HG02970 (cell line): ENCODE measurements around the gene THPO.

Source experiments
- ATAC-seq: cut with Tn5 transposase; IDR thresholded peaks from one replicate; pipeline ENCODE4 v1.9.1; 2021; ENCODE audit warnings: mild to moderate bottlenecking, moderate library complexity, moderate number of reproducible peaks; ENCODE audit not compliant: unreplicated experiment, low FRiP score

The THPO gene

DNA sequence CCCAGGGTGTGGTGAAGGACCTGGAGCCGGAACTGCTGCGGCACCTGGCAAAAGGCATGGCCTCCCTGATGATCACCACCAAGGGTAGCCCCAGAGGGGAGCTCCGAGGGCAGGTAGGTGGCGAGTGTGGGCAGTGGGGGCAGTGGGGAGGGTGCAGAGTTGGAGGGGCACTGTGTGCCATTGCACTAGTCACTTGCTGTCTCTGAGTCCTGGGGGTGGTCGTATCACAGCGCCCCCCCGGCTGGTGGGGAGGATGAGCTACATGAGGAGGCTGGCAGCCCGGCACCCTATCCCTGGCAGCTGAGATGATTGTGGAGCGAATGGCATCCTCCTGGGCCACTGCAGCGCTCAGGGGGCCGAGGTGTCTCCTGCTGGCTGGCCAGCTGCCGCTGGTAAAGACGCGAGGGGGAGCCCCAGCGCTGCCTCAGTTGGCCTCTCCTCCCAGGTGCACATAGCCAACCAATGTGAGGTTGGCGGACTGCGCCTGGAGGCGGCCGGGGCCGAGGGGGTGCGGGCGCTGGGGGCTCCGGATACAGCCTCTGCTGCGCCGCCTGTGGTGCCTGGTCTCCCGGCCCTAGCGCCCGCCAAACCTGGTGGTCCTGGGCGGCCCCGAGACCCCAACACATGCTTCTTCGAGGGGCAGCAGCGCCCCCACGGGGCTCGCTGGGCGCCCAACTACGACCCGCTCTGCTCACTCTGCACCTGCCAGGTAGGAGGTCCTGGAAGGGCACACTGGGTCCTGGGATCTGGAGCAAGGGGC lies 8.2 kb upstream of the THPO start:
- ATAC-seq = no peak

GRCh38 chr3:184384856-184385422 lies 6.9 kb upstream of the THPO start:
- no peak for ATAC-seq

DNA sequence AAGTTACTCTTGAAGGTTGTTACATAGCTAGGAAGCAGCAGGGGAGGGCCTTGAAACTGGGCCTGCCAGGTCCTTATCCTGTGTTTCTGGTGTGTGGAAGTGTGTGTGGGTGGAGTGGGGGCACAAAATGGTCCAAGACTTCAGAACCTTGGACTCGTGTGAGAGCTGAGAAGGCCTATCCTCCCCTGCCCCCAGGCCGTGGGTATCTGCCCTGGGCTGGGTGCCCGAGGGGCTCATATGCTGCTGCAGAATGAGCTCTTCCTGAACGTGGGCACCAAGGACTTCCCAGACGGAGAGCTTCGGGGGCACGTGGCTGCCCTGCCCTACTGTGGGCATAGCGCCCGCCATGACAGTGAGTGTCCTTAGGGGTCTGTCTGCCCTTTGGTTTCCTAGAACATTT lies 6.3 kb upstream of the THPO start:
- ATAC-seq = no peak

- ATAC-seq = no peak
Observed at GRCh38 chr3:184383033-184383740, 5.2 kb upstream of the THPO start.

DNA sequence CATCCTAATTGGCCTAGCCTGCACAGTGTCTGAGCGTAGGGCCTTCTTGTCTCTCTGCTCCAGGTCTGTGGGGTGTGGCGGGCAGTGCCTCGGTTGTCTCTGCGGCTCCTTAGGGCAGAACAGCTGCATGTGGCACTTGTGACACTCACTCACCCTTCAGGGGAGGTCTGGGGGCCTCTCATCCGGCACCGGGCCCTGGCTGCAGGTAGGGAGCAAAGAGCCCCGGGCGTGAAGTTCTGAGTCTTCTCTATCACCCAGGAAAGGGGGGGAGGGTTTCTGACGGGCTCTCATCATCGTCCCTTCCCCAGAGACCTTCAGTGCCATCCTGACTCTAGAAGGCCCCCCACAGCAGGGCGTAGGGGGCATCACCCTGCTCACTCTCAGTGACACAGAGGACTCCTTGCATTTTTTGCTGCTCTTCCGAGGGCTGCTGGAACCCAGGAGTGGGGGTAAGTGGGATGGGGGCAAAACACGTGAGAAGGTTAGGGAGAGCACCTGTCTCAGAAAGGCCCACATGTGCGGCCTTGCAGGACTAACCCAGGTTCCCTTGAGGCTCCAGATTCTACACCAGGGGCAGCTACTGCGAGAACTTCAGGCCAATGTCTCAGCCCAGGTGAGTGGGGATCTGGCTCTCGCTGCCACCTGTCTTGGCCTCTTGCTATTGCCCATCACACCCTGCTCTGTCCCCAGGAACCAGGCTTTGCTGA lies 4.5 kb upstream of the THPO start:
- ATAC-seq = no peak

GRCh38 chr3:184381261-184382224 lies 3.5 kb upstream of the THPO start:
- no peak for ATAC-seq

- no peak for ATAC-seq
Observed at GRCh38 chr3:184380627-184381260, 2.7 kb upstream of the THPO start.

GRCh38 chr3:184380185-184380626 lies 2.2 kb upstream of the THPO start:
- no peak for ATAC-seq

DNA sequence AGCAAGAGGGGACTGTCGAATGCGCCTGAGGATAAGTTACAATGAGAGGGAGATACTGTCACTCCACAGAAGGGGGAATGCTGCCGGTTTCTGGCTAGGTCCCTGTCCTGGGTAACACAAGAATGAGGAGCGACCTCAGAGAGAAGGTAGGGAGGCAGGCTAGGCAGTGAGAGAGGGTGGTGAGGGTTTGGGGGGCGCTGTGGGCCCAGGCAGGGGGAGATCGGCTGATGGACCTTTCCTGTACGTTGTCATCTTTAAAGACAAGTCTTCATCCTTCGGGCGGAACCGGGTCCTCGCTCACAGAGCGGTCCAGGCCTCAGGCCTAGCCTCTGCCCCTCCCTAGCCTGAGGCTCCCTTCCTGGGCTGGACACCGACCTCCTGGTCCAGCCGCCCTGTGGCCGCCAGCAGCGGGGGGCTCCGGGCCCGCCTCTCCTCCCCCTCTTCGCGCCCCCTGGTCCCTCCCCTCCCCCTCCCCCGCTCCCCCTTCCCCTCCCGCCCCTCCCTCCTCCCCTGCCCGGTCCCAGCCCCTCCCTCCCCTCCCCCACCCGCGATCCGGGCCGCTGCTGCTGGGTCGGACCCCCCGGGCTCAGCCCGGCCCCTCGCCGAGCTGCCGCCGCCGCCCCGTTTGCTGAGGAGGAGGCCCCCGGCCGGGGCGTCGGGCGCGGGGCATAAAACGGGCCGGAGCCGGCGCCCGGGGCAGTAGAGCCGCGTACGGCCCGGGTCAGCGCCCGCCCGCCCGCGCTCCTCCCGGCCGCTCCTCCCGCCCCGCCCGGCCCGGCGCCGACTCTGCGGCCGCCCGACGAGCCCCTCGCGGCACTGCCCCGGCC lies 1.6 kb upstream of the THPO start, which contains the start of gene CHRD:
Gene CHRD (plus strand): TSS at position 697 of the 827 bp plus-strand sequence. CDS start 265 bp downstream, outside the sequence.
- ATAC-seq = no peak

DNA sequence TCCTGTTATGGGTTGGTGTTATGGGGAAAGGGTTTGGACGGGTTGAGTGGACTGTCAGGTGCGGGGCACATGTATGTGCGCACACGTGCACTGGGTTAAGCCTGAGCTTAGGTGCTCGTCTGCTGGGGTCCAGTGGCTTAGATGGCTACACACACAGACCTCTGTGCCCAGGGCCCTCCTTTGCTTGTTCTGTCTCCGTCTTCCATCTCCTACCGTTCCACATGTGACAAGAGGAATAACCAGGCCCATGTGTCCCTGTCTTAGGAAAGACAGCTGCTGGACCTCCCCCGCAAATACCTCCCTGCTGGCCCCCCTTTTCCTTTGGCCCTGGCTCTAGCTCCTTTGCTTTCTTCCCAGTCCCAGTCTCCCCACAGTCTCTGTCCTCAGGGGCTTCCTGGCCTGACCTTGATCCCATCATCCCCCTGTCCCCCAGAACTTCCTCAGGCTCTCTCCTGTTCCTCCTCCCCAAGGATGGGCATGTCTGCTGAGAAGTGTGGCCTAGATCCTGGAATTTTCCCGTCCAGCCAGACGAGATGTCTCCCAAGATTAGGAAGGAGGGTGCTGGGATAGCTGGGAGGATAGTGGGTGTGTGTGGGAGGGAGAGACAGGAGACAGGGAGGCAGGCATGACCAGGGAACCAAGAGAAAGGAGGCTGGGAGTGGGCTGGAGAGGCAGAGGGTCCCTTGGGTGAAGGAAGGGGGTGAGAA lies 797 bp upstream of the THPO start:
- ATAC-seq = no peak

GRCh38 chr3:184377374-184377773 lies 633 bp downstream of the THPO start:
- ATAC-seq = no peak

DNA sequence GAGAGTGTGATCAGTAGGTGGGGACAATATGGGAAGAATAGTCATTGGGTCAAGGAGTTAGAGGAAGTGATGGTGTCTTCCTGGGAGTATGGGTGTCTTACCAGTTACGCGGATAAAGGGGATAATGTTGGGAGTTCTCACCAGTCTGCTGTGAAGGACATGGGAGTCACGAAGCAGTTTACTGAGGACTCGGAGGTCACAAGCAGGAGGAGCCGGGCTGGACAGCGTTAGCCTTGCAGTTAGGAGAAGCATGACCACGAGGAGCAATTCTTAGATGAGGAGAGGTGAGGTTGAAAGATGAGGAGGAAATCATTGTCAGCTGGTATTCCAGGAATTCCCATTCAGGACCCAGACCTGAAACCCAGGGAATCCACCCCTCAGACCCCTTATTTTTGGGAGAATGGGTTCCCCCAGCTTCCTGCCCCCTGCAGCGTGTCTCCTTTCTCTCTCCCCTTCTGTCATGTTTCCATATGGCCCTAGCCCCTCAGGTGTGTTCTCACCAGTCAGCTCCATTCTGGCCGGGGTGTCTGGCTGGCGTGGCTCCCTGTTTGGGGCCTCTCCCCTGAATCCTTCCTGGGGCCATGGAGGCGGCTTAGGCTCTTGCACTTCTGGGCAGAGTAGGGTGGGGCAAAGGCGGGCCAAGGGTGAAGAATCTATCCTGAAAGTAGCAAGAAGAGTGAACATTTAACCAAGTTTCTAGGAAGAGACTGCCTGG lies 2.1 kb downstream of the THPO start:
- no peak for ATAC-seq

DNA sequence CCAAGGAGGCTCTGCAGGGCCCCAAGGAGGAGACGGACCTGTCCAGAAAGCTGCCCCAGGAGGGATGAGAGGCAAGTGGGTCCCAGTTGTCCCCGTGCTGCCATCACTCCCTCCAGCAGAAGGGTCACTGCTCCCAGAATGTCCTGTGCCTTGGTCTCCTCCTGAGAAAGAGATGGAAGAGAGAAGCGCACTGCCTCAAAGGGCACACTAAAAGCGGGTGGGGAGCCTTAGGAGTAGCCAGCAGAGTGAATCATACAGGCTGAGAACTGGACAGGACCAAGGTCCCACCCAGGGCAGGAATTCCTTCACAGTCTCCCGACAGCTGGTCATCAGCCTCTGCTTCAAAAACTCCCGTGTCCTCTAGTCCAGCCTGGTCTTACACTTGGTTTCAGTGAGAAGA lies 4.6 kb downstream of the THPO start:
- ATAC-seq = no peak

- no peak for ATAC-seq
Observed at GRCh38 chr3:184372911-184373310, 5.1 kb downstream of the THPO start.

- ATAC-seq = no peak
Observed at GRCh38 chr3:184372296-184372821, 5.6 kb downstream of the THPO start.

- no peak for ATAC-seq
Observed at GRCh38 chr3:184371570-184372018, 6.4 kb downstream of the THPO start.
